Activated CD8-positive, alpha-beta memory T cell treated with anti-CD3 and anti-CD28 coated beads for 48 hours (primary cell): ENCODE data around the gene RECQL5.

Experiments used
- DNase-seq, 3 experiments: peaks; one replicate each; pipeline ENCODE4 v3.0.0-alpha.2; 2020; ENCODE audit warnings: low read depth in 2 of 3, low spot score in 2 of 3

Gene RECQL5

GRCh38 chr17:75619506-75620431 is 47.2 kb downstream of the RECQL5 start:
- no peak for DNase-seq

GRCh38 chr17:75617675-75618074 is 49.3 kb downstream of the RECQL5 start:
- no peak for DNase-seq

- no peak for DNase-seq
Observed at GRCh38 chr17:75617218-75617617, 49.7 kb downstream of the RECQL5 start.

- no peak for DNase-seq
Observed at GRCh38 chr17:75616521-75617122, 50.3 kb downstream of the RECQL5 start.

- no peak for DNase-seq
Observed at GRCh38 chr17:75615301-75615700, 51.7 kb downstream of the RECQL5 start.

GRCh38 chr17:75614556-75615270 is 52.2 kb downstream of the RECQL5 start:
- no peak for DNase-seq

- no peak for DNase-seq
Observed at GRCh38 chr17:75614006-75614405, 52.9 kb downstream of the RECQL5 start.

- no peak for DNase-seq
Observed at GRCh38 chr17:75612906-75613626, 53.9 kb downstream of the RECQL5 start.

- DNase-seq = no peak
Observed at GRCh38 chr17:75611851-75612429, 55.0 kb downstream of the RECQL5 start.

GRCh38 chr17:75610103-75610984 is 56.6 kb downstream of the RECQL5 start:
- DNase-seq = no peak

- no peak for DNase-seq
Observed at GRCh38 chr17:75607086-75607485, 59.9 kb downstream of the RECQL5 start.

GRCh38 chr17:75605790-75606189 is 61.2 kb downstream of the RECQL5 start:
- no peak for DNase-seq

GRCh38 chr17:75604034-75604695 is 62.8 kb downstream of the RECQL5 start:
- no peak for DNase-seq

- no peak for DNase-seq
Observed at GRCh38 chr17:75603123-75603522, 63.8 kb downstream of the RECQL5 start.

- no peak for DNase-seq
Observed at GRCh38 chr17:75602644-75603043, 64.3 kb downstream of the RECQL5 start.

- DNase-seq = peak; percentile 29 to 50 (median 30)
Observed at GRCh38 chr17:75601057-75601987, 65.6 kb downstream of the RECQL5 start.

- no peak for DNase-seq
Observed at GRCh38 chr17:75596320-75597087, 70.5 kb downstream of the RECQL5 start.
